Stimulated activated naive CD8-positive, alpha-beta T cell treated with anti-CD3 and anti-CD28 coated beads, Interleukin-15, Interleukin-2, amounts not matched to agents 100 ng/mL and 50 ng/mL, for 24 hours (primary cell): Measurements from ENCODE around the gene LVRN.
"Not testable (repeated sequence)": the region's sequence is repeated elsewhere in the genome, so short reads cannot be mapped to it uniquely, and the experiment has no call there.

Experiments
- H3K27ac Mint-ChIP-seq: one replicate; pipeline ENCODE4 v1.8.0; 2021; ENCODE audit warnings: mild to moderate bottlenecking, mixed read lengths
- H3K27me3 Mint-ChIP-seq: one replicate; pipeline ENCODE4 v1.8.0; 2021; ENCODE audit warnings: mixed read lengths
- H3K36me3 Mint-ChIP-seq: one replicate; pipeline ENCODE4 v1.8.0; 2021; ENCODE audit warnings: low read depth, mixed read lengths
- H3K4me1 Mint-ChIP-seq: one replicate; pipeline ENCODE4 v1.8.0; 2021; ENCODE audit warnings: low read depth, mixed read lengths
- H3K4me3 Mint-ChIP-seq: one replicate; pipeline ENCODE4 v1.8.0; 2021; ENCODE audit warnings: mild to moderate bottlenecking, mixed read lengths
- H3K9me3 Mint-ChIP-seq: one replicate; pipeline ENCODE4 v1.8.0; 2021; ENCODE audit warnings: mixed read lengths

The LVRN gene

GRCh38 chr5:115962239-115962564 lies at the start of gene LVRN:
Gene LVRN (plus strand): TSS chr5:115962475. CDS start chr5:115962618, 143 bp downstream.
- no peaks in the 10 kb centered on the region for H3K9me3 Mint-ChIP-seq
- H3K27me3 Mint-ChIP-seq, result peaks cover 80% of the 10 kb centered on the region
- no peak within 1 kb of the TSS for H3K27ac Mint-ChIP-seq
- H3K4me1 Mint-ChIP-seq, result peaks cover 9% of the 10 kb centered on the region
- H3K36me3 Mint-ChIP-seq, result no peaks in the 10 kb centered on the region
- no peak within 1 kb of the TSS for H3K4me3 Mint-ChIP-seq

- H3K4me1 Mint-ChIP-seq, H3K9me3 Mint-ChIP-seq, H3K27me3 Mint-ChIP-seq, H3K4me3 Mint-ChIP-seq, H3K27ac Mint-ChIP-seq: not testable (repeated sequence)
- H3K36me3 Mint-ChIP-seq, result peaks cover 12% of the 10 kb centered on the region
Measured at GRCh38 chr5:115913623-115914400, 48.5 kb upstream of the LVRN start.

- H3K4me1 Mint-ChIP-seq, result no peaks in the 10 kb centered on the region
- no peaks in the 10 kb centered on the region for H3K9me3 Mint-ChIP-seq
- H3K27ac Mint-ChIP-seq, result no peak overlapping the region
- peaks cover 4% of the 10 kb centered on the region for H3K36me3 Mint-ChIP-seq
- H3K4me3 Mint-ChIP-seq, result no peak overlapping the region
- H3K27me3 Mint-ChIP-seq, result no peaks in the 10 kb centered on the region
Measured at GRCh38 chr5:115920171-115920725, 42.0 kb upstream of the LVRN start.

GRCh38 chr5:115928578-115929407 lies 33.5 kb upstream of the LVRN start:
- H3K27ac Mint-ChIP-seq, H3K27me3 Mint-ChIP-seq, H3K9me3 Mint-ChIP-seq, H3K36me3 Mint-ChIP-seq, H3K4me3 Mint-ChIP-seq, H3K4me1 Mint-ChIP-seq: not testable (repeated sequence)

- not testable (repeated sequence) for H3K36me3 Mint-ChIP-seq, H3K9me3 Mint-ChIP-seq, H3K27ac Mint-ChIP-seq, H3K4me1 Mint-ChIP-seq, H3K4me3 Mint-ChIP-seq, H3K27me3 Mint-ChIP-seq
Measured at GRCh38 chr5:115930171-115930570, 32.1 kb upstream of the LVRN start.

GRCh38 chr5:115930630-115931337 lies 31.5 kb upstream of the LVRN start:
- Mint-ChIP-seq H3K27ac (no peak overlapping the region), H3K9me3 (no peaks in the 10 kb centered on the region), H3K4me3 (no peak overlapping the region), H3K36me3 (no peaks in the 10 kb centered on the region), H3K4me1 (no peaks in the 10 kb centered on the region), H3K27me3 (no peaks in the 10 kb centered on the region)

- Mint-ChIP-seq H3K27me3 (no peaks in the 10 kb centered on the region), H3K36me3 (no peaks in the 10 kb centered on the region), H3K4me3 (no peak overlapping the region), H3K9me3 (no peaks in the 10 kb centered on the region), H3K27ac (no peak overlapping the region), H3K4me1 (no peaks in the 10 kb centered on the region)
Measured at GRCh38 chr5:115932991-115933390, 29.3 kb upstream of the LVRN start.

- Mint-ChIP-seq H3K4me3 (no peak overlapping the region), H3K27me3 (no peaks in the 10 kb centered on the region), H3K9me3 (no peaks in the 10 kb centered on the region), H3K36me3 (no peaks in the 10 kb centered on the region), H3K27ac (no peak overlapping the region), H3K4me1 (no peaks in the 10 kb centered on the region)
Measured at GRCh38 chr5:115934388-115934974, 27.8 kb upstream of the LVRN start.

- Mint-ChIP-seq H3K27me3 (no peaks in the 10 kb centered on the region), H3K4me1 (no peaks in the 10 kb centered on the region), H3K9me3 (no peaks in the 10 kb centered on the region), H3K27ac (no peak overlapping the region), H3K4me3 (no peak overlapping the region), H3K36me3 (no peaks in the 10 kb centered on the region)
Measured at GRCh38 chr5:115936031-115936430, 26.2 kb upstream of the LVRN start.

GRCh38 chr5:115939059-115939458 lies 23.2 kb upstream of the LVRN start:
- Mint-ChIP-seq H3K9me3 (no peaks in the 10 kb centered on the region), H3K4me1 (no peaks in the 10 kb centered on the region), H3K27me3 (no peaks in the 10 kb centered on the region), H3K4me3 (no peak overlapping the region), H3K27ac (no peak overlapping the region), H3K36me3 (no peaks in the 10 kb centered on the region)

GRCh38 chr5:115940080-115940810 lies 22.0 kb upstream of the LVRN start:
- H3K4me3 Mint-ChIP-seq, result no peak overlapping the region

GRCh38 chr5:115941051-115941675 lies 21.1 kb upstream of the LVRN start:
- Mint-ChIP-seq H3K27ac (no peak overlapping the region), H3K9me3 (no peaks in the 10 kb centered on the region), H3K36me3 (no peaks in the 10 kb centered on the region), H3K4me1 (no peaks in the 10 kb centered on the region), H3K4me3 (no peak overlapping the region), H3K27me3 (no peaks in the 10 kb centered on the region)

More at GRCh38 chr5:115940080-115940810, 22.0 kb upstream of the LVRN start:
- Mint-ChIP-seq H3K27ac (no peak overlapping the region), H3K9me3 (no peaks in the 10 kb centered on the region), H3K27me3 (no peaks in the 10 kb centered on the region), H3K36me3 (no peaks in the 10 kb centered on the region), H3K4me1 (no peaks in the 10 kb centered on the region)

- H3K36me3 Mint-ChIP-seq, result no peaks in the 10 kb centered on the region
- H3K27me3 Mint-ChIP-seq, result no peaks in the 10 kb centered on the region
- no peaks in the 10 kb centered on the region for H3K4me1 Mint-ChIP-seq
- H3K4me3 Mint-ChIP-seq, result no peak overlapping the region
- H3K27ac Mint-ChIP-seq, result no peak overlapping the region
- H3K9me3 Mint-ChIP-seq, result no peaks in the 10 kb centered on the region
Measured at GRCh38 chr5:115944501-115944900, 17.8 kb upstream of the LVRN start.

- H3K27me3 Mint-ChIP-seq, result peaks cover 6% of the 10 kb centered on the region
- no peak overlapping the region for H3K27ac Mint-ChIP-seq
- H3K4me3 Mint-ChIP-seq, result no peak overlapping the region
- no peaks in the 10 kb centered on the region for H3K9me3 Mint-ChIP-seq
- H3K36me3 Mint-ChIP-seq, result no peaks in the 10 kb centered on the region
- no peaks in the 10 kb centered on the region for H3K4me1 Mint-ChIP-seq
Measured at GRCh38 chr5:115946655-115947054, 15.6 kb upstream of the LVRN start.
